Muscle layer of colon (tissue), 2 donors: ENCODE measurements around the gene SSBP3.

ENCODE experiments used
- H3K27ac ChIP-seq: one replicate; pipeline ENCODE4 v1.7.0; 2013; ENCODE audit warnings: low read depth, mild to moderate bottlenecking, low read length, moderate library complexity
- H3K27me3 ChIP-seq, 2 donors: one replicate each; pipeline ENCODE4 v1.7.0; 2013; ENCODE audit warnings: low read length in 2 of 2, mild to moderate bottlenecking in 2 of 2; ENCODE audit not compliant: insufficient read depth in 2 of 2, control insufficient read depth in 1 of 2
- H3K36me3 ChIP-seq: one replicate; pipeline ENCODE4 v1.7.0; 2013; ENCODE audit warnings: mild to moderate bottlenecking, low read length; ENCODE audit not compliant: insufficient read depth
- H3K4me1 ChIP-seq: one replicate; pipeline ENCODE4 v1.7.0; 2013; ENCODE audit warnings: mild to moderate bottlenecking, low read length; ENCODE audit not compliant: insufficient read depth
- H3K4me3 ChIP-seq, 2 donors: one replicate each; pipeline ENCODE4 v1.7.0; 2013; ENCODE audit warnings: low read length in 2 of 2, low read depth in 1 of 2, mild to moderate bottlenecking in 1 of 2, moderate library complexity in 1 of 2
- H3K9ac ChIP-seq: one replicate; pipeline ENCODE4 v1.7.0; 2013; ENCODE audit warnings: low read length
- H3K9me3 ChIP-seq: one replicate; pipeline ENCODE4 v1.7.0; 2013; ENCODE audit warnings: mild to moderate bottlenecking, low read length
- donor health status: abdominal sarcoma.
- donor health status: Adenocarcinoma of cecum.

Gene SSBP3

GRCh38 chr1:54309631-54310366 is 96.4 kb downstream of the SSBP3 start:
- Histone ChIP-seq H3K9ac (no peak overlapping the region), H3K27me3 (no peaks in the 10 kb centered on the region), H3K4me3 (no peak overlapping the region), H3K27ac (no peak overlapping the region), H3K9me3 (no peaks in the 10 kb centered on the region), H3K36me3 (no peaks in the 10 kb centered on the region), H3K4me1 (peaks cover 53% of the 10 kb centered on the region)

- H3K27ac ChIP-seq = no peak overlapping the region
- H3K9me3 ChIP-seq = no peaks in the 10 kb centered on the region
- peaks cover 50% of the 10 kb centered on the region for H3K4me1 ChIP-seq
- H3K27me3 ChIP-seq = no peaks in the 10 kb centered on the region
- no peaks in the 10 kb centered on the region for H3K36me3 ChIP-seq
- H3K9ac ChIP-seq = no peak overlapping the region
- no peak overlapping the region for H3K4me3 ChIP-seq
These were observed 98.9 kb downstream of the SSBP3 start for GRCh38 chr1:54307305-54307704.

- H3K9me3 ChIP-seq = no peaks in the 10 kb centered on the region
- H3K9ac ChIP-seq = no peak overlapping the region
- H3K4me3 ChIP-seq = no peak overlapping the region
- H3K36me3 ChIP-seq = no peaks in the 10 kb centered on the region
- no peaks in the 10 kb centered on the region for H3K27me3 ChIP-seq
- no peak overlapping the region for H3K27ac ChIP-seq
- peaks cover 40% of the 10 kb centered on the region for H3K4me1 ChIP-seq
These were observed 100.2 kb downstream of the SSBP3 start for GRCh38 chr1:54305906-54306514.

GRCh38 chr1:54304518-54304917 is 101.7 kb downstream of the SSBP3 start:
- peaks cover 45% of the 10 kb centered on the region for H3K4me1 ChIP-seq
- H3K27me3 ChIP-seq = no peaks in the 10 kb centered on the region
- H3K9ac ChIP-seq = no peak overlapping the region
- no peaks in the 10 kb centered on the region for H3K9me3 ChIP-seq
- no peak overlapping the region for H3K27ac ChIP-seq
- H3K36me3 ChIP-seq = no peaks in the 10 kb centered on the region
- H3K4me3 ChIP-seq = no peak overlapping the region

GRCh38 chr1:54302951-54303843 is 103.0 kb downstream of the SSBP3 start:
- Histone ChIP-seq H3K9me3 (no peaks in the 10 kb centered on the region), H3K9ac (no peak overlapping the region), H3K4me1 (peaks cover 50% of the 10 kb centered on the region), H3K27ac (no peak overlapping the region), H3K4me3 (no peak overlapping the region), H3K36me3 (no peaks in the 10 kb centered on the region), H3K27me3 (no peaks in the 10 kb centered on the region)

- H3K9me3 ChIP-seq = no peaks in the 10 kb centered on the region
- H3K36me3 ChIP-seq = no peaks in the 10 kb centered on the region
- H3K9ac ChIP-seq = no peak overlapping the region
- no peaks in the 10 kb centered on the region for H3K27me3 ChIP-seq
- peaks cover 57% of the 10 kb centered on the region for H3K4me1 ChIP-seq
- H3K4me3 ChIP-seq = no peak overlapping the region
- no peak overlapping the region for H3K27ac ChIP-seq
These were observed 103.6 kb downstream of the SSBP3 start for GRCh38 chr1:54302549-54302948.

- H3K27ac ChIP-seq = no peak overlapping the region
- H3K9me3 ChIP-seq = no peaks in the 10 kb centered on the region
- no peaks in the 10 kb centered on the region for H3K27me3 ChIP-seq
- H3K9ac ChIP-seq = no peak overlapping the region
- peaks cover 56% of the 10 kb centered on the region for H3K4me1 ChIP-seq
- no peak overlapping the region for H3K4me3 ChIP-seq
- H3K36me3 ChIP-seq = no peaks in the 10 kb centered on the region
These were observed 104.7 kb downstream of the SSBP3 start for GRCh38 chr1:54301497-54301896.

GRCh38 chr1:54300401-54300800 is 105.8 kb downstream of the SSBP3 start:
- Histone ChIP-seq H3K4me3 (no peak overlapping the region), H3K4me1 (peaks cover 60% of the 10 kb centered on the region), H3K9ac (no peak overlapping the region), H3K36me3 (no peaks in the 10 kb centered on the region), H3K9me3 (no peaks in the 10 kb centered on the region), H3K27ac (no peak overlapping the region), H3K27me3 (no peaks in the 10 kb centered on the region)

GRCh38 chr1:54299037-54299436 is 107.2 kb downstream of the SSBP3 start:
- no peaks in the 10 kb centered on the region for H3K36me3 ChIP-seq
- H3K27me3 ChIP-seq = no peaks in the 10 kb centered on the region
- no peaks in the 10 kb centered on the region for H3K9me3 ChIP-seq
- no peak overlapping the region for H3K9ac ChIP-seq
- H3K4me1 ChIP-seq = peaks cover 59% of the 10 kb centered on the region
- H3K4me3 ChIP-seq = peak overlapping the region in 1 of 2 donors; percentile 16
- H3K27ac ChIP-seq = peak overlapping the region; percentile 35

GRCh38 chr1:54298284-54299033 is 107.7 kb downstream of the SSBP3 start:
- peak overlapping the region; percentile 35 for H3K27ac ChIP-seq
- peak overlapping the region in 1 of 2 donors; percentile 16 for H3K4me3 ChIP-seq
- H3K27me3 ChIP-seq = no peaks in the 10 kb centered on the region
- H3K9me3 ChIP-seq = no peaks in the 10 kb centered on the region
- H3K4me1 ChIP-seq = peaks cover 58% of the 10 kb centered on the region
- no peaks in the 10 kb centered on the region for H3K36me3 ChIP-seq
- no peak overlapping the region for H3K9ac ChIP-seq
